Testis (tissue), 3 donors: ENCODE data around the gene SLC24A3. TPM values are rescaled to one million over a fixed set of nuclear protein-coding genes. Genes with fewer than 3 reads are reported as not detected.

ENCODE experiments used
- DNase-seq: peaks from one replicate; pipeline ENCODE4 v3.0.0-alpha.2; 2019
- H3K27ac ChIP-seq, 2 donors: fragments of 200-600 bp; sonication (generic); one replicate each; pipeline ENCODE4 v1.5.1; 2019
- H3K27me3 ChIP-seq: fragments of 200-600 bp; sonication (generic); one replicate; pipeline ENCODE4 v1.5.1; 2019
- H3K36me3 ChIP-seq: fragments of 200-600 bp; sonication (generic); one replicate; pipeline ENCODE4 v1.5.1; 2017; ENCODE audit warnings: low read depth; ENCODE audit errors: missing control alignments
- H3K4me1 ChIP-seq: fragments of 200-600 bp; sonication (generic); one replicate; pipeline ENCODE4 v1.5.1; 2019
- H3K4me3 ChIP-seq, 2 donors: fragments of 200-600 bp; sonication (generic); one replicate each; pipeline ENCODE4 v1.5.1; 2017 to 2019
- H3K9me3 ChIP-seq: fragments of 200-600 bp; sonication (generic); one replicate; pipeline ENCODE4 v1.5.1; 2017
- POLR2A ChIP-seq: fragments of 450-650 bp; IDR thresholded peaks from one replicate; pipeline ENCODE4 v1.6.1; 2017; ENCODE audit warnings: antibody characterized with exemption, mild to moderate bottlenecking, moderate library complexity
- WGBS, 2 donors: methylation state at CpG; one replicate each; pipeline ENCODE4 v1.1.5; 2018; 5-methylcytosine and 5-hydroxymethylcytosine counted together
- intact Hi-C: fragments of 100-400 bp; cut with DNase I; formaldehyde crosslinking; loops from one replicate; pipeline ENCODE4 v1.15.1; 2023; ENCODE audit warnings: low total_unique reads
- polyA plus RNA-seq: library from polyadenylated mRNA; stranded (reverse); fragments of 350-450 nt; fragmentation: Illumina TruSeq; extraction: RNeasy Lipid Tissue Mini Kit (QIAGEN cat#74804); gene quantifications from one replicate; pipeline ENCODE4 v1.2.3, GENCODE V29; 2014; ENCODE audit warnings: low read depth, low replicate concordance; ENCODE audit not compliant: insufficient read depth
- total RNA-seq, 2 donors: library from RNA; depleted of rRNA; stranded (reverse); fragments of >200 nt; gene quantifications; one replicate each; pipeline ENCODE4 v1.2.3, GENCODE V29; 2016
- TF ChIP-seq, protein P1 (sequence below), 3 experiments: fragments of 450-650 bp in 2 of 3; fragments of 200-600 bp in 1 of 3; sonication (generic) in 1 of 3; IDR thresholded peaks; one replicate each; pipeline ENCODE4 v1.5.1; 2016 to 2019; ENCODE audit warnings: antibody characterized with exemption in 3 of 3, mild to moderate bottlenecking in 2 of 3, moderate library complexity in 1 of 3

Gene SLC24A3
- total and polyA plus RNA-seq, 3 donors from 2014 or later = 2.4 to 4.5 (median 3.8) TPM

DNA sequence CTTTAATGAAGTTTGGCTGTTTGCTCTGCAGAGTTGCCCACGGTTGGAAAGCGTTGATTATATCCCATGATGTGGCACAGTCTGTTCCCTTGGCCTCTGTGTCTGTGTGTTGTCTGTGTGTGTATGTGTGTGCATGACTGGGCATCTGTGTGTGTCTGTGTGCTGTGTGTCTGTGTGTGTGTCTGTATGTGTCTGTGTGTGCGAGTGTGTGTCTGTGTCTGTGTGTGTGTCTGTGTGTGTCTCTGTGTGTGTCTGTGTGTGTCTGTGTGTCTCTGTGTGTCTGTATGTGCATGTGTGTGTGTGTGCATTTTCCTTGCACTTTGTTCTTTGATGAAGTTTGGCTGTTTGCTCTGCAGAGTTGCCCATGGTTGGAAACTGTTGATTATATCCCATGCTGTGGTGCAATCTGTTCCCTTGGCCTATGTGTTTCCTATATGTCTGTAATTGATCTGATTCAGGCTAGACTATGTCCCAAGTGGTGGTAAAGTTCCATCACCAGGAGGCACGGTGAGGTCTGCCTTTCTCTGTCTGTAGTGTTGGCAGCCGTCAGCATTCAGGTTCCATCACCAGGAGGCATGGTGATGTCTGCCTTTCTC lies 467.6 kb downstream of the SLC24A3 start:
- intact Hi-C loops = no loop called here
- no peaks in the 10 kb centered on the region for H3K9me3 ChIP-seq
- H3K27me3 ChIP-seq = no peaks in the 10 kb centered on the region
- no peak overlapping the region for H3K4me3 ChIP-seq
- no peak for DNase-seq
- WGBS, 2 donors = 85 to 93% methylated on average over 5 of the region's 5 CpGs
- no peaks in the 10 kb centered on the region for H3K36me3 ChIP-seq
- no peaks in the 10 kb centered on the region for H3K4me1 ChIP-seq
- no peak overlapping the region for H3K27ac ChIP-seq
- TF ChIP-seq POLR2A = no peak
- TF ChIP-seq, protein P1, sequence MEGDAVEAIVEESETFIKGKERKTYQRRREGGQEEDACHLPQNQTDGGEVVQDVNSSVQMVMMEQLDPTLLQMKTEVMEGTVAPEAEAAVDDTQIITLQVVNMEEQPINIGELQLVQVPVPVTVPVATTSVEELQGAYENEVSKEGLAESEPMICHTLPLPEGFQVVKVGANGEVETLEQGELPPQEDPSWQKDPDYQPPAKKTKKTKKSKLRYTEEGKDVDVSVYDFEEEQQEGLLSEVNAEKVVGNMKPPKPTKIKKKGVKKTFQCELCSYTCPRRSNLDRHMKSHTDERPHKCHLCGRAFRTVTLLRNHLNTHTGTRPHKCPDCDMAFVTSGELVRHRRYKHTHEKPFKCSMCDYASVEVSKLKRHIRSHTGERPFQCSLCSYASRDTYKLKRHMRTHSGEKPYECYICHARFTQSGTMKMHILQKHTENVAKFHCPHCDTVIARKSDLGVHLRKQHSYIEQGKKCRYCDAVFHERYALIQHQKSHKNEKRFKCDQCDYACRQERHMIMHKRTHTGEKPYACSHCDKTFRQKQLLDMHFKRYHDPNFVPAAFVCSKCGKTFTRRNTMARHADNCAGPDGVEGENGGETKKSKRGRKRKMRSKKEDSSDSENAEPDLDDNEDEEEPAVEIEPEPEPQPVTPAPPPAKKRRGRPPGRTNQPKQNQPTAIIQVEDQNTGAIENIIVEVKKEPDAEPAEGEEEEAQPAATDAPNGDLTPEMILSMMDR (IDR thresholded peaks at IDR 0.05) = no peak

DNA sequence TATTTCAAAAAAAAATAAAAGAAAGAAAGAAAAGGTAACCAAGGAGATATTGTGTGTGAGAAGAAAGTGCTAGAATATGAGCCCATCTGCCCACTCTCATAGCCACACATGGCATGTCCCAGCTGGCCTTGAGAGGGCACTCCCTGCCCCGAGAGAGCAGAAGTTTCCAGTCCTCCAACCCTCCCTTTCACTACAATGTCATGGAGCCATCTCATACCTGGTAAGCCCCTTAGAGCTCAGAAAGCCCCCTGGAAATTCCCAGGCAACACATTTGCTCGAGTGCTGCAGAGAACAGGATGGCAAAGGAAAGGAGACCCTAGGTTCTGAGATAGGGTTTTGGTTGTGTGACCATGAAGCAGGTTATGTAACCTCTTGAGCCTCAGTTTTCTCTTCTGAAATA lies 469.8 kb downstream of the SLC24A3 start:
- no peak for TF ChIP-seq POLR2A
- TF ChIP-seq, protein P1 (IDR thresholded peaks at IDR 0.05) = no peak
- no peak overlapping the region for H3K4me3 ChIP-seq
- intact Hi-C loops = no loop called here
- no peaks in the 10 kb centered on the region for H3K36me3 ChIP-seq
- no peaks in the 10 kb centered on the region for H3K27me3 ChIP-seq
- no peak overlapping the region for H3K27ac ChIP-seq
- no peaks in the 10 kb centered on the region for H3K9me3 ChIP-seq
- DNase-seq = no peak
- no peaks in the 10 kb centered on the region for H3K4me1 ChIP-seq
- 81 to 97% methylated on average over 2 of the region's 2 CpGs for WGBS, 2 donors

DNA sequence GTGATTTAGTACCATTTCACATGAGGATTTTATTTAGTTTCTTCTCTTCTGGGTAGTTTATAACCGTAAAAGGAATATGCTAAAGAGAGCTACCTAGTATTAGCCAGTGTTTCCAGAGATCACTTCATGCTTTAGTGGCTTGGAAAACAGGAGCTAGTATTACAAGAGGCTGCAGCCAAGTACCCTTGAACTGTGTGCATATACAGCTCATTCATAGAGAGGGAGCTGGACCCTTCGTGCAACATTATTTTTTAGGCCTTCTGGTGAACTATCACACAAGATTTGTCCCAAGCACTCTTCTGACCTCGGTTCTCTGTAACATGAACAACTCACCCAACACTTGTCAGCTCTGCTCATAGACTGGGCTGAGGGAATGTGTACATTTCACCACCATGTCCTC lies 470.7 kb downstream of the SLC24A3 start:
- 86 to 93% methylated on average over 3 of the region's 3 CpGs for WGBS, 2 donors
- Histone ChIP-seq H3K4me3 (no peak overlapping the region), H3K36me3 (no peaks in the 10 kb centered on the region), H3K9me3 (no peaks in the 10 kb centered on the region), H3K27me3 (no peaks in the 10 kb centered on the region), H3K27ac (no peak overlapping the region), H3K4me1 (no peaks in the 10 kb centered on the region)
- intact Hi-C loops = no loop called here
- DNase-seq = no peak
- TF ChIP-seq, protein P1 (IDR thresholded peaks at IDR 0.05) = no peak
- TF ChIP-seq POLR2A = no peak

DNA sequence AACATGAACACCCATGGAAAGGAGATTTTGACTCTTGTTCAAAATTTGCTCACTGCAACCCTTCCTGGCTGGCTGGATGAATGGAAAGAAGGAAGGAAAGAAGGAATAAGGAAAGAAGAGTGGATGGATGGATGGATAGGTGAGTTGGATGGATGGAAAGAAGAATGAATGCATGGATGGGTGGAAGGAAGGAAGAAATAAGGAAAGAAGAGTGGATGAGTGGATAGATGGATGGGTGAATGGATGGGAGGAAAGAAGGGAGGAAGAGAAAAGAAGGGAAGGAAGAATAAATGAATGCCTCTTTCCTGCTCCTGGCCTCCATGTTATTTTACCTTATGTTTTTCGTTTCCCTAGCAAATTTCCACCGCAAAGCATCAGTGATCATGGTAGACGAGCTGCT lies 471.4 kb downstream of the SLC24A3 start:
- 91 to 99% methylated on average over 3 of the region's 3 CpGs for WGBS, 2 donors
- H3K4me1 ChIP-seq = no peaks in the 10 kb centered on the region
- no peak for DNase-seq
- no peaks in the 10 kb centered on the region for H3K36me3 ChIP-seq
- TF ChIP-seq POLR2A = no peak
- TF ChIP-seq, protein P1 (IDR thresholded peaks at IDR 0.05) = no peak
- H3K27me3 ChIP-seq = no peaks in the 10 kb centered on the region
- H3K4me3 ChIP-seq = no peak overlapping the region
- no peak overlapping the region for H3K27ac ChIP-seq
- no peaks in the 10 kb centered on the region for H3K9me3 ChIP-seq
- intact Hi-C loops = no loop called here
